ENCODE data around the gene DST.

Gene DST

DNA sequence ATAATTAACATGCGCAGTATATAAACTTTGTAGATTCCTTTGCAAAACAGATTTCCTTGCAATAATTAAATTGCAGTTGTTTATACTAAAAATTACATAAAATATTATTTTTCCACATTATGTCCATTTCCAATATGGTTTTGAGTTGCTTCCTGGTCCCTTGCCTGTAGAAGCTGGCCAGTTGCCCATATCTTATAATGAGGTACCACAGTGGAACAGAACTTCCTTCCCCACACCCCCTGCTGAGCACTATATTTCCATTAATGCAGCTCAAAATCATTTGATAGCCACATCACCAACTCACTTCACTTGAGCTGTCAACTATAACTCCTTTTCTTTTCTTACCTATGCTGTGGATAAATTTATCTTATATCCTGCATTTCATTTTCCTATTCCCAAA is 194.6 kb downstream of the DST start:
- no peak overlapping the region for H3K9ac ChIP-seq (ENCODE audit: low read length)
- no peaks in the 10 kb centered on the region for H3K36me3 ChIP-seq (ENCODE audit: control insufficient read depth, insufficient read depth, low read length)
- no peaks in the 10 kb centered on the region for H3K4me1 ChIP-seq (ENCODE audit: control insufficient read depth, insufficient read depth, low read length)
- H3K9me3 ChIP-seq (ENCODE audit: control insufficient read depth, low read length) = no peaks in the 10 kb centered on the region
- no peak overlapping the region for H3K4me3 ChIP-seq (ENCODE audit: low read length)
- no peaks in the 10 kb centered on the region for H3K27me3 ChIP-seq (ENCODE audit: control insufficient read depth, insufficient read depth, low read length)

DNA sequence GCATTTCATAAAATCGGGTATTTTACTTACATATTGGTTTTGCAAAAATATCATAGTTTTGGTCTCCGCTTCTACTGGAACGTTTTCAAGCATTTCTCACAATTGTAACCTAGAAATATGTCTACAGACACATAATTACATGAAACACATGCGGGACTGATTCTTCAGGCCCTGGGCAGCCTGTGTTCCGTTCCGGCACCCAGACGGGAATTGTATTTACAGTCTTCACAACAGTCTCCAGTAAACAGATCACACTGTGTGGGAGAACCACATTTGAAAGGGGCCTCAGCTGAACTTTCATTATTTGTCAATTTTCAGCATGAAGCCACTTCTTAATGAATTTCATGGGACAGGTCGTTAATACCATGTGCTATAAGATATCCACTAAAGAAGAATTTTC is 196.9 kb downstream of the DST start:
- no peaks in the 10 kb centered on the region for H3K9me3 ChIP-seq (ENCODE audit: control insufficient read depth, low read length)
- H3K36me3 ChIP-seq (ENCODE audit: control insufficient read depth, insufficient read depth, low read length) = no peaks in the 10 kb centered on the region
- no peaks in the 10 kb centered on the region for H3K27me3 ChIP-seq (ENCODE audit: control insufficient read depth, insufficient read depth, low read length)
- H3K4me3 ChIP-seq (ENCODE audit: low read length) = no peak overlapping the region
- no peaks in the 10 kb centered on the region for H3K4me1 ChIP-seq (ENCODE audit: control insufficient read depth, insufficient read depth, low read length)
- no peak overlapping the region for H3K9ac ChIP-seq (ENCODE audit: low read length)

DNA sequence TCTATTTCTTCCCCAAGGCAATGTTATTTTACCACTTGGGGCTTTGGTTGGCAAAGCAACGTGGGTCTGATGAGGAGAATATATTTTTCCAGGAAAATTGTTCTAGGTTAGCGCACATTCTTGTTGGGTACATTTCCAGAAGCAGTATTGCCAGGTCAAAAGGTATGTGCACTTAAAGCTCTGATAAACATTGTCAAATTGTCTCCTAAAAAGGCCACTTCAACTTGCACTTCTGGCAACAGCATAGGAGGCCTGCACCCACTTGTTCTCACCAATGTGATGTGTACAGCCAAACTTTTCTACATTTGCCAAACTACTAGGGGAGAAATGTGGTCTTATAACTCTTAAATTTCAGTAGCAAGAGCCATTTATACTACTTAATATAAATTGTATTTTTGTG is 197.8 kb downstream of the DST start:
- Histone ChIP-seq H3K4me1 (ENCODE audit: control insufficient read depth, insufficient read depth, low read length) (no peaks in the 10 kb centered on the region), H3K36me3 (ENCODE audit: control insufficient read depth, insufficient read depth, low read length) (no peaks in the 10 kb centered on the region), H3K9me3 (ENCODE audit: control insufficient read depth, low read length) (no peaks in the 10 kb centered on the region), H3K27me3 (ENCODE audit: control insufficient read depth, insufficient read depth, low read length) (no peaks in the 10 kb centered on the region), H3K4me3 (ENCODE audit: low read length) (no peak overlapping the region), H3K9ac (ENCODE audit: low read length) (no peak overlapping the region)

DNA sequence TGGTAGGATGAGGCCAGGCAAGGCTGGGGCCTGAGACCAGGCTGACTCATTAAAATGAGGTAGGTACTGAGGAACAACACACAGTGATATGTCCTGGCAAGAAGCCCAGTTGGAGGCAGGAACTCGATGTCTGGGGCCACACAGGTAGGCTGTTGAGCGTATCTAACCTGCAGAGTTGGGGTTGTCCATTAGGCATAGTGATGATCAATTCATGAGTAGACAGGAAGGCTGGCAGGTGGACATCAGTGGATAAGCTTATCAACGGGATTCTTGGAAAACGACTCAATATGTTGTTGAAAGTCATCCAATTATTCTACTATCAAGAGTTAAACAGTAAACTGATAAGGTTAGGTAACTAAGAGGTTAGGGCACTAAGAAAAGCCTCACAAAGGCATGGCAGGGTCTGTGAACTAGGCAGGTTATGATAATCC is 202.1 kb downstream of the DST start:
- Histone ChIP-seq H3K9me3 (ENCODE audit: control insufficient read depth, low read length) (no peaks in the 10 kb centered on the region), H3K4me1 (ENCODE audit: control insufficient read depth, insufficient read depth, low read length) (peaks cover 11% of the 10 kb centered on the region), H3K27me3 (ENCODE audit: control insufficient read depth, insufficient read depth, low read length) (no peaks in the 10 kb centered on the region), H3K4me3 (ENCODE audit: low read length) (no peak overlapping the region), H3K36me3 (ENCODE audit: control insufficient read depth, insufficient read depth, low read length) (no peaks in the 10 kb centered on the region), H3K9ac (ENCODE audit: low read length) (no peak overlapping the region)

DNA sequence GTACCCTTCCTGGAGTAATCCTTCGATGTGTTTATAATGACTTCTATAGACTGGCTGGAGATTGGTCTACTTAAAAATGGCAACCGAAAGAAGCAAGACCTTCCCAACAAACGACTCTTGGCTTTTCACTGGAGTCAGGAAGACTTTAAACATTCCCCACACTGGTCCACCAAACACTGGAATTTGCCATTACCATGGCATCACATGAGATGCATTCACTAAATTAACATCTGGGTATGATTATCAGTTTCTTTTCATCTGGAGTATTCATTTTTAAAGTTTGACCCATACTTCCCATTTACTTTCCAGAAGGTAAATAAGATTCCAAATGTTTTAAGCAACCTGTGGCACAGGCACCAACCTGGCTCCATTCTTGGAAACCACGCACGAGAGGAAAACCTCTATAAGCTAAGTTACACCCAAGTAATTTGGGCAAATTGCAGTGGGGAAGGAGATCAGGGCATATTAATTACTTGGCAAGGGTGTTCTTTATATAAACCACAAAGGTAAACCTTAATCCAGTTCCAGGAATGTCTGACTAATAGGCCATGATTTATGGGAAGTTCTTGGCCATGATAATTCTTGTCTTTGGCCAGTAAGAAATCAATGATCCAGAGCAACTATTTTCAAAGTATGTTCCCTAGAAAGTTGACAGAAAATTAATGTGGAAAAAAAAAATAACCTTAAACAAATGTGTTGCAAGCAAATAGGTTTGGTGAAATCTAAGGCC is 205.4 kb downstream of the DST start:
- no peak overlapping the region for H3K4me3 ChIP-seq (ENCODE audit: low read length)
- H3K9me3 ChIP-seq (ENCODE audit: control insufficient read depth, low read length) = no peaks in the 10 kb centered on the region
- no peak overlapping the region for H3K9ac ChIP-seq (ENCODE audit: low read length)
- no peaks in the 10 kb centered on the region for H3K36me3 ChIP-seq (ENCODE audit: control insufficient read depth, insufficient read depth, low read length)
- H3K27me3 ChIP-seq (ENCODE audit: control insufficient read depth, insufficient read depth, low read length) = no peaks in the 10 kb centered on the region
- H3K4me1 ChIP-seq (ENCODE audit: control insufficient read depth, insufficient read depth, low read length) = peaks cover 11% of the 10 kb centered on the region

DNA sequence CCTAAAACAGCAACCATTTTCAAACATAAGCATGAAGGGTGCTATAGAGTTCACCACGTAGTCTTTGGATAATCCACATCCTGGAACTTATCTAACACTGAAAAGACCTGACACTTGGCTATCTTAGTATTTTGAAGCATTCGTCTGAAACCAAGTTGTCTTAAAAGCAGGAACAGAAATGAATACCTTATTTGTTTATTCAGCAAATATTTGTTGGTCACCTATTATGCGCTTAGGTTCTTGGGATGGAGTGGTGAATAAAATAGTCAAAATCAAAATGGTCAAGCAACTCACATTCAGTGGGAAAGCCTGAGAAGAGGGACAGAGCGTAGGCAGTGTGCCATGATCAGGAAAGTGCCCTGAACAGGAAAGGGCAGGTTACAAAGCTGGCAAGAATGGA is 206.9 kb downstream of the DST start:
- no peaks in the 10 kb centered on the region for H3K27me3 ChIP-seq (ENCODE audit: control insufficient read depth, insufficient read depth, low read length)
- peaks cover 11% of the 10 kb centered on the region for H3K4me1 ChIP-seq (ENCODE audit: control insufficient read depth, insufficient read depth, low read length)
- H3K9ac ChIP-seq (ENCODE audit: low read length) = no peak overlapping the region
- H3K9me3 ChIP-seq (ENCODE audit: control insufficient read depth, low read length) = no peaks in the 10 kb centered on the region
- no peaks in the 10 kb centered on the region for H3K36me3 ChIP-seq (ENCODE audit: control insufficient read depth, insufficient read depth, low read length)
- no peak overlapping the region for H3K4me3 ChIP-seq (ENCODE audit: low read length)

DNA sequence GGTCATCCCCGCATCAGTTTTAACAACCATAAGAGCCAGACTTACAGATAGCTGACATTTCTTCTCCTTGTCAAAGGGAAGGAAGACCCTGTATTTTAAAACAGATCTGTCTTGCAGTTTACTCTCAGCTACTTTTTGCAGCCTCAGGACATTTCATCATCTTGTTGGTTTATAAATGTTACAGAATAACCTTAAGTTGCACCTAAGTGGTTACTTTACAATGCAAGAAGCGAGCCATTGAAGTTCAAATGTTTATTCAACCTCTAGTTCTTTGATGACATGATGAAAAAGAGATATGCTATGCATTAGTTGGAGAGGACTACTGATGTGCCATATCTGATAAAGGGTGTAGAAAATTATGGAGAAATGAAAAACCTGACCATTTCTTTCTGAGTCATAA is 207.4 kb downstream of the DST start:
- no peaks in the 10 kb centered on the region for H3K36me3 ChIP-seq (ENCODE audit: control insufficient read depth, insufficient read depth, low read length)
- no peak overlapping the region for H3K4me3 ChIP-seq (ENCODE audit: low read length)
- no peaks in the 10 kb centered on the region for H3K27me3 ChIP-seq (ENCODE audit: control insufficient read depth, insufficient read depth, low read length)
- H3K4me1 ChIP-seq (ENCODE audit: control insufficient read depth, insufficient read depth, low read length) = peaks cover 11% of the 10 kb centered on the region
- H3K9me3 ChIP-seq (ENCODE audit: control insufficient read depth, low read length) = no peaks in the 10 kb centered on the region
- no peak overlapping the region for H3K9ac ChIP-seq (ENCODE audit: low read length)

DNA sequence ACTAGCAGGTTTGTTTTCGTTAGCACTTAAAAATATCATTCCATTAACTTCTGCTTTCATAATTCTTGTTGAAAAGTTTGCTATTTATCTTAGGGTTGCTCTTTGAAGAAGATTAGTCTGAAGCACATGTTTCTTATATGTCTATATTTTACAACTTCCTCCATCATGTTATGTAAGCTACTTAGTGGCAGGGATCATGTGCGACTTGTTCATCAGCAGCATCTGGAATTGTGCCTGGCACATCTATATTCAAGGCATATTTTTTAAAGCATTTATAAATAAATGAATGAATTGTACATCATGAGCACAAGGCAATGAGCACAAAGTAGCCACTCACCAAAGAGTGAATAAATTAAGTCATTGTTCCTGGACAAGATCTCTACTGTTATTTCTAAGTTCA is 208.1 kb downstream of the DST start:
- Histone ChIP-seq H3K9me3 (ENCODE audit: control insufficient read depth, low read length) (no peaks in the 10 kb centered on the region), H3K4me1 (ENCODE audit: control insufficient read depth, insufficient read depth, low read length) (peaks cover 11% of the 10 kb centered on the region), H3K4me3 (ENCODE audit: low read length) (no peak overlapping the region), H3K9ac (ENCODE audit: low read length) (no peak overlapping the region), H3K27me3 (ENCODE audit: control insufficient read depth, insufficient read depth, low read length) (no peaks in the 10 kb centered on the region), H3K36me3 (ENCODE audit: control insufficient read depth, insufficient read depth, low read length) (no peaks in the 10 kb centered on the region)

DNA sequence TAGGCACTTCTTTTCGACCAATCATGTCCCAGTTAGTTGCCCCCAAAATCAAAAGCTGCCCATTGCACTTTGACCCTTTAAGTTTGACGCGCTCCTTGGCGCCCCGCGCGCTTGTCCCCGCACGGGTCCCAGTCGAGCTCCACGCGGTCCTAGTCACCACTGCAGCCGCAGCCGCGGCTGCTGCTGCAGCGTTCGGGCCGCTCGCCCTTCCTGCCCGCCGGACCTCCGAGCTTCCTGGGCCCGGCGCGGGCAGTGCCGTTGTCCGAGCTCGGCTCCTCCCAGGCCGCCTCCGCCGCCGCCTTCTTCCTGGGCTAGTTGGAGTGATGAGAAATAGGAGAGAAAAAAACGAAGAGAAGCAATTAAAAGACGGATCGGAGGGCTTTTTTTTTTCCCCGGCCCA is 209.6 kb downstream of the DST start:
- Histone ChIP-seq H3K27me3 (ENCODE audit: control insufficient read depth, insufficient read depth, low read length) (no peaks in the 10 kb centered on the region), H3K4me1 (ENCODE audit: control insufficient read depth, insufficient read depth, low read length) (peaks cover 9% of the 10 kb centered on the region), H3K9ac (ENCODE audit: low read length) (no peak overlapping the region), H3K36me3 (ENCODE audit: control insufficient read depth, insufficient read depth, low read length) (no peaks in the 10 kb centered on the region), H3K4me3 (ENCODE audit: low read length) (no peak overlapping the region), H3K9me3 (ENCODE audit: control insufficient read depth, low read length) (no peaks in the 10 kb centered on the region)

DNA sequence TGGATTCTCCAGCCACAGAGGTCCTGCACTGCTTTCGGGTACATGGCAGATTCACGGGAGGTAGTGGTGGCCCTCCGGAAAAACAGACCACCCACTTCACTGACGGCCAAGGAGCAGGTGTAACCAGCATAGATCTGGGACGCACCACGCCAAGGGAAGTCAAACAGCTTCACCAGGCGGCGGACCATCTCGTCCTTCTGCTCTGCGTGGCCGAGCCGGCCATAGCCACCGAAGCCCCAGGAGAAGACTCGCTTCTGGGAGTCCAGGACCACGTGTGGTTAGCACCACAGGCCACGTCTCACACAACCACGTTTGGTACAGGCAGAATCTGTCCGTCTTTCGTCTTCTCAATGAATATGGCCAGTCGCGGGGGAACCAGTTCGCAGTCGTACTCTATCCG is 210.5 kb downstream of the DST start:
- no peaks in the 10 kb centered on the region for H3K9me3 ChIP-seq (ENCODE audit: control insufficient read depth, low read length)
- H3K4me1 ChIP-seq (ENCODE audit: control insufficient read depth, insufficient read depth, low read length) = peaks cover 1% of the 10 kb centered on the region
- H3K27me3 ChIP-seq (ENCODE audit: control insufficient read depth, insufficient read depth, low read length) = no peaks in the 10 kb centered on the region
- no peak overlapping the region for H3K4me3 ChIP-seq (ENCODE audit: low read length)
- no peak overlapping the region for H3K9ac ChIP-seq (ENCODE audit: low read length)
- no peaks in the 10 kb centered on the region for H3K36me3 ChIP-seq (ENCODE audit: control insufficient read depth, insufficient read depth, low read length)

DNA sequence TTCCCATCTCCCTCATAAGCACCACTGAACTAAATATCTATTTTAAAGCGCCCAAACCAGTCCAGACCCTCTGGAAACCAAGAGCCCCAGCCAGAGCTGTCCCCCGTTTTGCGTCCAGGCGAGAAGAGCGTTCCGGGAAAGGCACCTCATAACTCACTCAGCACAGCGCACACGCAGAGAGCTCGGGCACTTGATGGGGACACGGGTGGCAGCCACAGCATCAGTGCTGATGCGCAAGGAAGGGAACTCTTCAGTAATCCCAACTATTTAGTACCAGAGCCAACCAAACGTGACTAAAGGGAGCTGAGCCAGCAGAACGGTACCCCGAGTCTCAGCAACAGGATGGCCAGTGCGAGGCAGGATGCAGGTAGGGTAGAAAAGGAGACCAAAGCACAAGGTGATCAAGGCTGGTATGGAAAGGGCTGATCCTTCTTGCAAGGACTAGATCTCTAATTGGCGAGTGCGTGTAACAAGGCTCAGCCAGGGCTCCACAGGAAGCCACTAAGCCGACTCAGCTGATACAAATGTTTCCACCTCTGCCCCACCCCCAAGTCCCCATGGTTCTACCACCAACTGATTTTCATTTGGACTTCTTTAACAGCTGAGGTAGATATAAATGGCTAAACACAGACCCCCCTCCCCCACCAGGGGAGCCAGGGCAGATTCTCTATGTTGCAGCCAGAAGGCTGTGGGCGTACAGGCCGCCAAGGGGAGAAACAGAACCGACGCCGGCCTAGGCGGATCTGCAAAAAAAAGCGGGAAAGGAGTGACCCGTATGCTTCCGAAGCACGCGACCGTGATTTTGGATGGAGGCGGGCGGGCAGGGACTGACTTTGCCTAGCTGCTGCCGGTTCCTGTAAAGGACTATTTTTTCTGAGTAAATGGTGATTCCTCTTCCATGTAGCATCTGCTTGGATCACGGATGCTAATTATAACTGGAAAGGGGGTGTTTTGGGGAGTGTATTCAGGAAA is 211.8 kb downstream of the DST start:
- H3K4me1 ChIP-seq (ENCODE audit: control insufficient read depth, insufficient read depth, low read length) = no peaks in the 10 kb centered on the region

DNA sequence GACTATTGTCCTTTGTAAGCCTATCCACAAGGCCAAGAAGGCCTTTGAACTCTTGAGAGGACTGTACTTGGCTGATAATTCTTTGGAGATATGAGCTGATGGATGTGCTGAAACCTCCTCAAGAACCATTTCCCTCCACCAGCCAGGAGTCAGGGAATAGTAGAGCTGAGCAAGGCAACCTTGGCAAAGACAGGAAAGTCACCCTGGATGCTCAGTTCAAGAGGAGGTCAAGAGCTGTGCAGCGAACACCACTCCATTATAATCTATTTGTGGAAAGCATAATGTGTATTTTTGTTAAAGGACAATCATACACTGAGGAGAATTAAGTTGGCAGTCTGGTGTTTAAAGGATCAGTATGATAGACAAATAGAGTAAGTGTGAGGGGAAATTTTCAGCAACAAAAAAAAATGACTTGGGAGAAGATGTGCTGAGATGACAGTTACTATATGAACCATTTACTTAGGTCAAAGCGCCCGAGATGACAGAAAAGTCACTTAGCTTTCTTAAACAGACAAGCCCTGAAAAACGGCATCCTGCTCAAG is 218.1 kb downstream of the DST start:
- H3K4me3 ChIP-seq (ENCODE audit: low read length) = no peak overlapping the region

More for the DNA sequence above, 211.8 kb downstream of the DST start:
- Histone ChIP-seq H3K36me3 (ENCODE audit: control insufficient read depth, insufficient read depth, low read length) (no peaks in the 10 kb centered on the region), H3K4me3 (ENCODE audit: low read length) (no peak overlapping the region), H3K9ac (ENCODE audit: low read length) (no peak overlapping the region), H3K27me3 (ENCODE audit: control insufficient read depth, insufficient read depth, low read length) (no peaks in the 10 kb centered on the region), H3K9me3 (ENCODE audit: control insufficient read depth, low read length) (no peaks in the 10 kb centered on the region)

More for the DNA sequence above, 218.1 kb downstream of the DST start:
- Histone ChIP-seq H3K9ac (ENCODE audit: low read length) (no peak overlapping the region), H3K27me3 (ENCODE audit: control insufficient read depth, insufficient read depth, low read length) (no peaks in the 10 kb centered on the region), H3K36me3 (ENCODE audit: control insufficient read depth, insufficient read depth, low read length) (no peaks in the 10 kb centered on the region), H3K9me3 (ENCODE audit: control insufficient read depth, low read length) (no peaks in the 10 kb centered on the region), H3K4me1 (ENCODE audit: control insufficient read depth, insufficient read depth, low read length) (no peaks in the 10 kb centered on the region)
